Measurements from ENCODE around the gene TTC33.
"Not testable (repeated sequence)": the region's sequence is repeated elsewhere in the genome, so short reads cannot be mapped to it uniquely, and the experiment has no call there.

TTC33 gene

GRCh38 chr5:40570408-40571129, 185.2 kb downstream of the TTC33 start:
- H3K4me1 ChIP-seq (ENCODE audit: insufficient read depth, low read length, poor library complexity, severe bottlenecking) = peaks cover 5% of the 10 kb centered on the region
- H2AFZ ChIP-seq (ENCODE audit: low read length) = no peak overlapping the region
- no peaks in the 10 kb centered on the region for H3K27me3 ChIP-seq (ENCODE audit: insufficient read depth, low read length, poor library complexity, severe bottlenecking)
- no peaks in the 10 kb centered on the region for H4K20me1 ChIP-seq (ENCODE audit: insufficient read depth, low read length, poor library complexity, severe bottlenecking)
- no peaks in the 10 kb centered on the region for H3K9me2 ChIP-seq (replicated peaks; ENCODE audit: low read depth, low read length)
- no peaks in the 10 kb centered on the region for H3K79me2 ChIP-seq (ENCODE audit: insufficient read depth, low read length)
- H3F3A ChIP-seq (ENCODE audit: low read depth) = no peaks in the 10 kb centered on the region
- H3K9me3 ChIP-seq (ENCODE audit: insufficient read depth, low read depth, low read length) = no peaks in the 10 kb centered on the region
- no peak overlapping the region for H3K4me3 ChIP-seq (ENCODE audit: low read length, poor library complexity, severe bottlenecking)
- no peaks in the 10 kb centered on the region for H3K36me3 ChIP-seq (ENCODE audit: insufficient read depth, low read length)
- no peak overlapping the region for H3K4me2 ChIP-seq (ENCODE audit: low read depth, low read length, poor library complexity, severe bottlenecking)
- H3K9ac ChIP-seq (ENCODE audit: low read depth, low read length, poor library complexity, severe bottlenecking) = no peak overlapping the region
- TF ChIP-seq, protein P1, sequence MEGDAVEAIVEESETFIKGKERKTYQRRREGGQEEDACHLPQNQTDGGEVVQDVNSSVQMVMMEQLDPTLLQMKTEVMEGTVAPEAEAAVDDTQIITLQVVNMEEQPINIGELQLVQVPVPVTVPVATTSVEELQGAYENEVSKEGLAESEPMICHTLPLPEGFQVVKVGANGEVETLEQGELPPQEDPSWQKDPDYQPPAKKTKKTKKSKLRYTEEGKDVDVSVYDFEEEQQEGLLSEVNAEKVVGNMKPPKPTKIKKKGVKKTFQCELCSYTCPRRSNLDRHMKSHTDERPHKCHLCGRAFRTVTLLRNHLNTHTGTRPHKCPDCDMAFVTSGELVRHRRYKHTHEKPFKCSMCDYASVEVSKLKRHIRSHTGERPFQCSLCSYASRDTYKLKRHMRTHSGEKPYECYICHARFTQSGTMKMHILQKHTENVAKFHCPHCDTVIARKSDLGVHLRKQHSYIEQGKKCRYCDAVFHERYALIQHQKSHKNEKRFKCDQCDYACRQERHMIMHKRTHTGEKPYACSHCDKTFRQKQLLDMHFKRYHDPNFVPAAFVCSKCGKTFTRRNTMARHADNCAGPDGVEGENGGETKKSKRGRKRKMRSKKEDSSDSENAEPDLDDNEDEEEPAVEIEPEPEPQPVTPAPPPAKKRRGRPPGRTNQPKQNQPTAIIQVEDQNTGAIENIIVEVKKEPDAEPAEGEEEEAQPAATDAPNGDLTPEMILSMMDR (conservative IDR thresholded peaks at IDR 0.05; ENCODE audit: low read length) = no peak
- TF ChIP-seq EZH2phosphoT487 (IDR thresholded peaks at IDR 0.05; ENCODE audit: borderline replicate concordance) = no peak

- H3K27me3 ChIP-seq (ENCODE audit: insufficient read depth, low read length, poor library complexity, severe bottlenecking) = no peaks in the 10 kb centered on the region
- H3K9ac ChIP-seq (ENCODE audit: low read depth, low read length, poor library complexity, severe bottlenecking) = no peak overlapping the region
- no peak overlapping the region for H2AFZ ChIP-seq (ENCODE audit: low read length)
- TF ChIP-seq, protein P1 (conservative IDR thresholded peaks at IDR 0.05; ENCODE audit: low read length) = no peak
- no peak for TF ChIP-seq EZH2phosphoT487 (IDR thresholded peaks at IDR 0.05; ENCODE audit: borderline replicate concordance)
- H4K20me1 ChIP-seq (ENCODE audit: insufficient read depth, low read length, poor library complexity, severe bottlenecking) = no peaks in the 10 kb centered on the region
- H3K4me2 ChIP-seq (ENCODE audit: low read depth, low read length, poor library complexity, severe bottlenecking) = no peak overlapping the region
- no peaks in the 10 kb centered on the region for H3K9me3 ChIP-seq (ENCODE audit: insufficient read depth, low read depth, low read length)
- H3F3A ChIP-seq (ENCODE audit: low read depth) = no peaks in the 10 kb centered on the region
- H3K79me2 ChIP-seq (ENCODE audit: insufficient read depth, low read length) = no peaks in the 10 kb centered on the region
- no peak overlapping the region for H3K4me3 ChIP-seq (ENCODE audit: low read length, poor library complexity, severe bottlenecking)
- no peaks in the 10 kb centered on the region for H3K9me2 ChIP-seq (replicated peaks; ENCODE audit: low read depth, low read length)
- H3K36me3 ChIP-seq (ENCODE audit: insufficient read depth, low read length) = no peaks in the 10 kb centered on the region
- no peaks in the 10 kb centered on the region for H3K4me1 ChIP-seq (ENCODE audit: insufficient read depth, low read length, poor library complexity, severe bottlenecking)
Measured at GRCh38 chr5:40569546-40570270, 186.1 kb downstream of the TTC33 start.

DNA sequence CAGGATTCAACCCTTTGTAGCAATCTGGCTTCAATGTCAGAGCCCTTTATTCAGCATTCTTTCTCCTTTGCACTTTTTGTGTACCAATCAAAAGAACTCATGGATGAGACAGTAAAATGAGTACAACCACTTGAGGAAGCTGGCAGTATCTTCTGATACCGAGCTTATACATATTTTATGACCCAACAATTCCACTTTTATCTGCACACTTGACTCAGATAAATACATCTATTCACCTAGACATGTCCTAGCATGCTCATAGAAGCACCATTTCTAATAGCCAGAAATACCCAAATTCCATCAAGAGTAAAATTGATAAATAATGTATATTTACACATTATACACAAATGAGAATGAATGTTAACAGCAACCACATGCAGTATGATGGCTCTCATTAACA, 187.2 kb downstream of the TTC33 start:
- no peaks in the 10 kb centered on the region for H3K27me3 ChIP-seq (ENCODE audit: insufficient read depth, low read length, poor library complexity, severe bottlenecking)
- H2AFZ ChIP-seq (ENCODE audit: low read length) = no peak overlapping the region
- TF ChIP-seq EZH2phosphoT487 (IDR thresholded peaks at IDR 0.05; ENCODE audit: borderline replicate concordance) = no peak
- no peak overlapping the region for H3K4me2 ChIP-seq (ENCODE audit: low read depth, low read length, poor library complexity, severe bottlenecking)
- no peaks in the 10 kb centered on the region for H3K9me2 ChIP-seq (replicated peaks; ENCODE audit: low read depth, low read length)
- no peaks in the 10 kb centered on the region for H3K9me3 ChIP-seq (ENCODE audit: insufficient read depth, low read depth, low read length)
- no peaks in the 10 kb centered on the region for H3K4me1 ChIP-seq (ENCODE audit: insufficient read depth, low read length, poor library complexity, severe bottlenecking)
- no peak overlapping the region for H3K9ac ChIP-seq (ENCODE audit: low read depth, low read length, poor library complexity, severe bottlenecking)
- H3K4me3 ChIP-seq (ENCODE audit: low read length, poor library complexity, severe bottlenecking) = no peak overlapping the region
- H3K36me3 ChIP-seq (ENCODE audit: insufficient read depth, low read length) = no peaks in the 10 kb centered on the region
- no peaks in the 10 kb centered on the region for H3F3A ChIP-seq (ENCODE audit: low read depth)
- no peaks in the 10 kb centered on the region for H4K20me1 ChIP-seq (ENCODE audit: insufficient read depth, low read length, poor library complexity, severe bottlenecking)
- no peaks in the 10 kb centered on the region for H3K79me2 ChIP-seq (ENCODE audit: insufficient read depth, low read length)

DNA sequence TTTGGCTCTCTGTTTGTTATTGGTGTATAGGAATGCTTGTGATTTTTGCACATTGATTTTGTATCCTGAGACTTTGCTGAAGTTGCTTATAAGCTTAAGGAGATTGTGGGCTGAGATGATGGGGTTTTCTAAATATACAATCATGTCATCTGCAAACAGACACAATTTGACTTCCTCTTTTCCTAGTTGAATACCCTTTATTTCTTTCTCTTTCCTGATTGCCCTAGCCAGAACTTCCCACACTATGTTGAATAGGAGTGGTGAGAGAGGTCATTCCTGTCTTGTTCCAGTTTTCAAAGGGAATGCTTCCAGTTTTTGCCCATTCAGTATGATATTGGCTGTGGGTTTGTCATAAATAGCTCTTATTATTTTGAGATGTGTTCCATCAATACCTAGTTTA, 192.6 kb downstream of the TTC33 start:
- not testable (repeated sequence) for H3K9me2 ChIP-seq (replicated peaks; ENCODE audit: low read depth, low read length); H4K20me1 ChIP-seq (ENCODE audit: insufficient read depth, low read length, poor library complexity, severe bottlenecking); H3K79me2 ChIP-seq (ENCODE audit: insufficient read depth, low read length); H3K4me1 ChIP-seq (ENCODE audit: insufficient read depth, low read length, poor library complexity, severe bottlenecking); H3F3A ChIP-seq (ENCODE audit: low read depth); H3K9me3 ChIP-seq (ENCODE audit: insufficient read depth, low read depth, low read length); H3K4me3 ChIP-seq (ENCODE audit: low read length, poor library complexity, severe bottlenecking); H2AFZ ChIP-seq (ENCODE audit: low read length); H3K9ac ChIP-seq (ENCODE audit: low read depth, low read length, poor library complexity, severe bottlenecking); H3K4me2 ChIP-seq (ENCODE audit: low read depth, low read length, poor library complexity, severe bottlenecking); H3K27me3 ChIP-seq (ENCODE audit: insufficient read depth, low read length, poor library complexity, severe bottlenecking); H3K36me3 ChIP-seq (ENCODE audit: insufficient read depth, low read length)
